GM20431 (cell line): Measurements from ENCODE around the gene C11orf91.
"Not testable (repeated sequence)": the region's sequence is repeated elsewhere in the genome, so short reads cannot be mapped to it uniquely, and the experiment has no call there.

Source experiments
- in situ Hi-C: fragments of 300-500 bp; cut with MseI, MboI; formaldehyde crosslinking; loops from one replicate; pipeline ENCODE4 v1.15.0; 2020; ENCODE audit warnings: low sequenced_read_pairs; ENCODE audit not compliant: unreplicated experiment

Gene C11orf91

GRCh38 chr11:33674035-33674814 lies 26.4 kb downstream of the C11orf91 start:
- in situ Hi-C loops: no loop called here

GRCh38 chr11:33672273-33672672 lies 28.4 kb downstream of the C11orf91 start:
- in situ Hi-C loops: no loop called here

GRCh38 chr11:33670250-33671011 lies 30.2 kb downstream of the C11orf91 start:
- in situ Hi-C loops: no loop called here

- in situ Hi-C loops: no loop called here
These were observed 30.9 kb downstream of the C11orf91 start for GRCh38 chr11:33669598-33670249.

GRCh38 chr11:33668951-33669596 lies 31.6 kb downstream of the C11orf91 start:
- in situ Hi-C loops: no loop called here

- in situ Hi-C loops: no loop called here
These were observed 32.2 kb downstream of the C11orf91 start for GRCh38 chr11:33668468-33668825.

GRCh38 chr11:33667819-33668467 lies 32.7 kb downstream of the C11orf91 start:
- in situ Hi-C loops: no loop called here

GRCh38 chr11:33665350-33666106 lies 35.1 kb downstream of the C11orf91 start:
- in situ Hi-C loops: no loop called here

- in situ Hi-C loops: no loop called here
These were observed 35.8 kb downstream of the C11orf91 start for GRCh38 chr11:33664827-33665226.

- in situ Hi-C loops: no loop called here
These were observed 36.5 kb downstream of the C11orf91 start for GRCh38 chr11:33664166-33664565.

- in situ Hi-C loops: no loop called here
These were observed 37.5 kb downstream of the C11orf91 start for GRCh38 chr11:33663121-33663520.

GRCh38 chr11:33661526-33661925 lies 39.1 kb downstream of the C11orf91 start:
- in situ Hi-C loops: not testable (repeated sequence)

- in situ Hi-C loops: no loop called here
These were observed 39.7 kb downstream of the C11orf91 start for GRCh38 chr11:33660962-33661361.

- in situ Hi-C loops: no loop called here
These were observed 41.1 kb downstream of the C11orf91 start for GRCh38 chr11:33659370-33660139.

GRCh38 chr11:33658195-33658900 lies 42.3 kb downstream of the C11orf91 start:
- in situ Hi-C loops: no loop called here

GRCh38 chr11:33657757-33658156 lies 42.9 kb downstream of the C11orf91 start:
- in situ Hi-C loops: no loop called here

GRCh38 chr11:33656768-33657167 lies 43.9 kb downstream of the C11orf91 start:
- in situ Hi-C loops: no loop called here
